ENCODE measurements around the gene SLC2A4RG. TPM values are rescaled to one million over a fixed set of nuclear protein-coding genes. Genes with fewer than 3 reads are reported as not detected.

The SLC2A4RG gene, protein sequence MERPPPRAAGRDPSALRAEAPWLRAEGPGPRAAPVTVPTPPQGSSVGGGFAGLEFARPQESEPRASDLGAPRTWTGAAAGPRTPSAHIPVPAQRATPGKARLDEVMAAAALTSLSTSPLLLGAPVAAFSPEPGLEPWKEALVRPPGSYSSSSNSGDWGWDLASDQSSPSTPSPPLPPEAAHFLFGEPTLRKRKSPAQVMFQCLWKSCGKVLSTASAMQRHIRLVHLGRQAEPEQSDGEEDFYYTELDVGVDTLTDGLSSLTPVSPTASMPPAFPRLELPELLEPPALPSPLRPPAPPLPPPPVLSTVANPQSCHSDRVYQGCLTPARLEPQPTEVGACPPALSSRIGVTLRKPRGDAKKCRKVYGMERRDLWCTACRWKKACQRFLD
- 12.9 TPM in 2 replicates for total RNA-seq (ENCODE audit: low replicate concordance)

GRCh38 chr20:63739130-63740069 lies at the start of gene SLC2A4RG:
SLC2A4RG (plus strand) TSS chr20:63739776; CDS start chr20:63739913, 137 bp downstream.

DNA sequence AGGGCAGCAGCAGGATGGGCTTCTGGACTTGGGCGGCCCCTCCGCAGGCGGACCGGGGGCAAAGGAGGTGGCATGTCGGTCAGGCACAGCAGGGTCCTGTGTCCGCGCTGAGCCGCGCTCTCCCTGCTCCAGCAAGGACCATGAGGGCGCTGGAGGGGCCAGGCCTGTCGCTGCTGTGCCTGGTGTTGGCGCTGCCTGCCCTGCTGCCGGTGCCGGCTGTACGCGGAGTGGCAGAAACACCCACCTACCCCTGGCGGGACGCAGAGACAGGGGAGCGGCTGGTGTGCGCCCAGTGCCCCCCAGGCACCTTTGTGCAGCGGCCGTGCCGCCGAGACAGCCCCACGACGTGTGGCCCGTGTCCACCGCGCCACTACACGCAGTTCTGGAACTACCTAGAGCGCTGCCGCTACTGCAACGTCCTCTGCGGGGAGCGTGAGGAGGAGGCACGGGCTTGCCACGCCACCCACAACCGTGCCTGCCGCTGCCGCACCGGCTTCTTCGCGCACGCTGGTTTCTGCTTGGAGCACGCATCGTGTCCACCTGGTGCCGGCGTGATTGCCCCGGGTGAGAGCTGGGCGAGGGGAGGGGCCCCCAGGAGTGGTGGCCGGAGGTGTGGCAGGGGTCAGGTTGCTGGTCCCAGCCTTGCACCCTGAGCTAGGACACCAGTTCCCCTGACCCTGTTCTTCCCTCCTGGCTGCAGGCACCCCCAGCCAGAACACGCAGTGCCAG lies 42.8 kb upstream of the SLC2A4RG start, which contains the start of gene TNFRSF6B:
TNFRSF6B (plus strand) TSS at position 25 of the 729 bp plus-strand sequence; CDS start at position 141, 116 bp downstream.

DNA sequence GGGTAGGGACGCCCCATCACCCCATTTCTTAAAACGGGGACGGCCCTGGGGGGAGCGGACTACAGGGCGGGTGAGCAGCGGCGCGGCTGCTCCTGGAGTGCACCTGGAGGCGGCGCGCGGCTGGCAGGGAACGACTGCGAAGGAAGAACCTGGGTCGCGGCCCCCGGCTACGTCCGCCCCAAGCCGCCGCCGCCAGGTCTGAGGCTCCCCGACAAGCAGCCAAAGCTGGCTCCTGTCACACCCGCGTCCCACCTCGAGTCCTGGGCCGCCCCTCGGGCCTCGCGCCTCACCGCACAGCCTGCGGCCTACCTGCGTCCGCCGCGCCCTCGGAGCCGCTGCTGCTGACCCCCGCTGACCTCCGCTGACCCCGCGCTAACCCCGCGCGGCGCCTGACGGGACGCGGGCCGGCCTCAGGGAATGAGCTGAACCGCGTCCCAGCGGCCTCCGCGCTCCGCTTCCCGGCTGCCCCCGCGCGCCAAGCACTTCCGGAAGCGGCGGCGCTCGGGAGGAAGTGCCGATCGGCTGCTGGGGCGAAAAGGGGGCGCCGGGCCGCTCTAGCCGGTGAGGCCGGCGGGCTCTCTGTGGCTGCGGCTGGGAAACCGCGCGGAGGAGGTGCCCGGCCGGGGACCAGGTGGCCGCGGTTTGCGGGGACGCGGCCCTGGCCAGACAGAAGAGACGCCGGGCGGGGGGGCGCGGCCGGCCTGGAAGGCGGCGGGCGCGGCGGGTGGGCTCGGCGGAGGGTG lies 31.8 kb upstream of the SLC2A4RG start, which contains the start of the genes ARFRP1 and ZGPAT:
ARFRP1 (minus strand) TSS at position 419 of the 743 bp plus-strand sequence. CDS start 885 bp downstream, outside the sequence.
ZGPAT (plus strand) TSS at position 482 of the 743 bp plus-strand sequence. CDS start 542 bp downstream, outside the sequence.

GRCh38 chr20:63735859-63736718 lies 3.5 kb upstream of the SLC2A4RG start, which contains the start of gene LIME1:
LIME1 (plus strand) TSS chr20:63736664; CDS start chr20:63737550, 886 bp downstream.

Other genes with a start within 250 kb of the SLC2A4RG start
- 0.47 and 2.5 TPM in 2 replicates for gene EEF1A2, start 240.7 kb upstream of the SLC2A4RG start, total RNA-seq (ENCODE audit: low replicate concordance)
- gene PPDPF, start 219.0 kb upstream of the SLC2A4RG start, total RNA-seq (ENCODE audit: low replicate concordance) = 8.0 and 19.2 TPM in 2 replicates
- gene PTK6, start 202.4 kb upstream of the SLC2A4RG start, total RNA-seq (ENCODE audit: low replicate concordance) = under 0.01 TPM in 1 of 2 replicates, not detected in the other
- gene SRMS, start 192.0 kb upstream of the SLC2A4RG start, total RNA-seq (ENCODE audit: low replicate concordance) = not detected in 2 replicates
- gene FNDC11, start 185.6 kb upstream of the SLC2A4RG start, total RNA-seq (ENCODE audit: low replicate concordance) = 0.12 and 0.30 TPM in 2 replicates
- 21.7 and 37.2 TPM in 2 replicates for gene HELZ2, start 165.5 kb upstream of the SLC2A4RG start, total RNA-seq (ENCODE audit: low replicate concordance)
- 5.6 and 6.8 TPM in 2 replicates for gene GMEB2, start 112.7 kb upstream of the SLC2A4RG start, total RNA-seq (ENCODE audit: low replicate concordance)
- gene STMN3, start 86.4 kb upstream of the SLC2A4RG start, total RNA-seq (ENCODE audit: low replicate concordance) = 2.0 and 6.7 TPM in 2 replicates
- gene RTEL1, start 81.5 kb upstream of the SLC2A4RG start, total RNA-seq (ENCODE audit: low replicate concordance) = 9.2 and 12.5 TPM in 2 replicates
- 0.68 and 7.8 TPM in 2 replicates for gene TNFRSF6B, start 43.1 kb upstream of the SLC2A4RG start, total RNA-seq (ENCODE audit: low replicate concordance)
- gene ARFRP1, start 31.8 kb upstream of the SLC2A4RG start, total RNA-seq (ENCODE audit: low replicate concordance) = 40.9 and 87.1 TPM in 2 replicates
- gene ZGPAT, start 31.7 kb upstream of the SLC2A4RG start, total RNA-seq (ENCODE audit: low replicate concordance) = 15.3 and 28.8 TPM in 2 replicates
- 1.4 and 2.3 TPM in 2 replicates for gene LIME1, start 3.1 kb upstream of the SLC2A4RG start, total RNA-seq (ENCODE audit: low replicate concordance)
- 4.8 and 5.6 TPM in 2 replicates for gene ZBTB46, start 91.5 kb downstream of the SLC2A4RG start, total RNA-seq (ENCODE audit: low replicate concordance)
- gene ABHD16B, start 121.7 kb downstream of the SLC2A4RG start, total RNA-seq (ENCODE audit: low replicate concordance) = not detected in 2 replicates
- gene TPD52L2, start 125.5 kb downstream of the SLC2A4RG start, total RNA-seq (ENCODE audit: low replicate concordance) = 84.7 and 110 TPM in 2 replicates
- gene DNAJC5, start 155.3 kb downstream of the SLC2A4RG start, total RNA-seq (ENCODE audit: low replicate concordance) = 43.3 and 54.3 TPM in 2 replicates
- gene UCKL1, start 216.6 kb downstream of the SLC2A4RG start, total RNA-seq (ENCODE audit: low replicate concordance) = 20.6 and 21.0 TPM in 2 replicates
- gene ZNF512B, start 230.2 kb downstream of the SLC2A4RG start, total RNA-seq (ENCODE audit: low replicate concordance) = 4.1 and 6.9 TPM in 2 replicates
- 0.23 and 0.45 TPM in 2 replicates for gene SAMD10, start 239.9 kb downstream of the SLC2A4RG start, total RNA-seq (ENCODE audit: low replicate concordance)
- gene PRPF6, start 241.4 kb downstream of the SLC2A4RG start, total RNA-seq (ENCODE audit: low replicate concordance) = 61.0 and 84.8 TPM in 2 replicates

Measured in smooth muscle cell of the coronary artery (primary cell).